Measurements from ENCODE around the gene KLHDC7B. TPM values are rescaled to one million over a fixed set of nuclear protein-coding genes. Genes with fewer than 3 reads are reported as not detected.

The KLHDC7B gene
- total and polyA plus RNA-seq, 5 donors from 2014 or later: 5.6 to 11.7 (median 7.2) TPM

- Mint-ChIP-seq H3K4me1 (peaks cover 0 to 23% (median 15%) of the 10 kb centered on the region in 4 donors), H3K27me3 (peaks cover 22% of the 10 kb centered on the region), H3K27ac (peak within 1 kb of the TSS; percentile 88 to 94 (median 90)), H3K9me3 (peaks cover 0 to 2% (median 0%) of the 10 kb centered on the region in 7 donors), H3K4me3 (peak within 1 kb of the TSS; percentile 92 to 95 (median 94)), H3K36me3 (peaks cover 2% of the 10 kb centered on the region)
- H3K27me3 ChIP-seq (ENCODE audit: control insufficient read depth, insufficient read depth, low read length): no peaks in the 10 kb centered on the region
- H3K9me3 ChIP-seq (ENCODE audit: control insufficient read depth in 2 of 2, low read length in 2 of 2): no peaks in the 10 kb centered on the region
- H3K4me3 ChIP-seq (ENCODE audit: low read depth, low read length): peak within 1 kb of the TSS; percentile 69
- H3K27ac ChIP-seq (ENCODE audit: insufficient read depth, low read length, poor library complexity, severe bottlenecking): peak within 1 kb of the TSS; percentile 55
- H3K36me3 ChIP-seq (ENCODE audit: control insufficient read depth, insufficient read depth, low read length): no peaks in the 10 kb centered on the region
- DNase-seq (peak; percentile 95 to 96 (median 96)), ATAC-seq (ENCODE audit: low read depth in 2 of 2) (peak; percentile 97 to 98)
- H3K4me1 ChIP-seq (ENCODE audit: control insufficient read depth, insufficient read depth, low read length, poor library complexity, severe bottlenecking): peaks cover 10% of the 10 kb centered on the region
Measured at GRCh38 chr22:50562523-50563412, 17.1 kb downstream of the KLHDC7B start, which contains the start of gene SYCE3. TSS of gene SYCE3 (minus strand) at chr22:50562919. CDS start at chr22:50556405, 6,514 bp downstream.

DNA sequence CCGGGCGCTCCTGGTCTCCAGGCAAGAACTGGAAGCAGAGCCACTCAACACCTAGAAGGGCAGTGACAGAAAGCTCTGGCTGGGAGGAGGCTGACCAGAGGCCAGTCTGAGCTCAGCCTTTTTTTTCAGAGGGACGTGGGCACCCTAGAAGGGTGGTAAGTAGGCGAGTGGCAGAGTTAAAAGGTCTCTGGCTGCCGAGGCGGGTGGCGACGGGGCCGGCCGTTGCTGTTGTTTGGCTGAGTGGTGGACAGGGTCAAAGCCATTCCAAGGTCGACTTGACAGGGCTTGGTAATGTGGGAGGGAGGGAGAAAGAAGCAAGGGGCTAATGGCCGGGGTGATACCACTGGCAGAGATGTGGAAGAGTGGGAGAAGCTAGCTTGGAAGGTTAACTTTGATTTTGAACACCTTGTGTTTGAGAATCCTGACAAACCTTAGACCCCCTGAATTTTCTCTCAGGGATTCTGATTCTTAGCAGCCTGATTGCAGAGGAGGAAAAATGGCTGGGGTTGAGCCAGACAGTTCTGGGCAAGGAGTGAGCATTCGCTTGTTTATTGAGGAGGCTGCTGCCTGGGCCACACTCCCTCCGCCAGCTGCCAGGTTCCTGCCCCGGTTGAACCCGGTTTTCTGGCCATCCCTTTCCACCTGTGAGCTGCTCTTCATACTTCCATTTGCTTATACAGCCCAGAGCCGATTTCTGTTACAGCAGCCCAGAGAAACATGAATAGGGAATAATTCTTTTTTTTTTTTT, 17.9 kb downstream of the KLHDC7B start:
- Mint-ChIP-seq H3K27me3 (peaks cover 20% of the 10 kb centered on the region), H3K4me3 (peak overlapping the region; percentile 92 to 95 (median 94)), H3K4me1 (peaks cover 0 to 23% (median 15%) of the 10 kb centered on the region in 4 donors), H3K9me3 (peaks cover 0 to 2% (median 0%) of the 10 kb centered on the region in 7 donors), H3K27ac (peak overlapping the region; percentile 88 to 94 (median 90)), H3K36me3 (peaks cover 3% of the 10 kb centered on the region)
- Histone ChIP-seq H3K27me3 (ENCODE audit: control insufficient read depth, insufficient read depth, low read length) (no peaks in the 10 kb centered on the region), H3K9me3 (ENCODE audit: control insufficient read depth in 2 of 2, low read length in 2 of 2) (no peaks in the 10 kb centered on the region), H3K4me1 (ENCODE audit: control insufficient read depth, insufficient read depth, low read length, poor library complexity, severe bottlenecking) (peaks cover 10% of the 10 kb centered on the region), H3K27ac (ENCODE audit: insufficient read depth, low read length, poor library complexity, severe bottlenecking) (peak overlapping the region; percentile 55), H3K4me3 (ENCODE audit: low read depth, low read length) (peak overlapping the region; percentile 69), H3K36me3 (ENCODE audit: control insufficient read depth, insufficient read depth, low read length) (peaks cover 2% of the 10 kb centered on the region)
- no peak for ATAC-seq (ENCODE audit: low read depth in 2 of 2)
- DNase-seq: no peak

DNA sequence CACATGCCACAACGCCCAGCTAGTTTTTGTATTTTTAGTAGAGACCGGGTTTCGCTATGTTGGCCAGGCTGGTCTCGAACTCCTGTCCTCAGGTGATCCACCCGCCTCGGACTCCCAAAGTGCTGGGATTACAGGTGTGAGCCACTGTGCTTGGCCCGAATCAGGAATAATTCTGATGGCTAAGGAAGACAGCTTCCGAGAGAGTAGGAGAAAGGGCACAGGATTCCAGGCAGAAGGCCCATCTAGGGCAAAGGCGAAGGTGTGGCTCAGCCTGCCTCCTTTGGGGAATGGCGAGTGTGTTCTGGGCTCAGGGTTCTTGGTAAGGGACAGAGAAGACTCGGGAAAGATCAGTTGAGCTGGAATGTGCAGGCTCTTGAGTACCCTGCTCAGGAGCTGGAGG, 18.6 kb downstream of the KLHDC7B start:
- Histone ChIP-seq H3K36me3 (ENCODE audit: control insufficient read depth, insufficient read depth, low read length) (peaks cover 9% of the 10 kb centered on the region), H3K4me1 (ENCODE audit: control insufficient read depth, insufficient read depth, low read length, poor library complexity, severe bottlenecking) (peaks cover 10% of the 10 kb centered on the region), H3K4me3 (ENCODE audit: low read depth, low read length) (no peak overlapping the region), H3K9me3 (ENCODE audit: control insufficient read depth in 2 of 2, low read length in 2 of 2) (no peaks in the 10 kb centered on the region), H3K27me3 (ENCODE audit: control insufficient read depth, insufficient read depth, low read length) (no peaks in the 10 kb centered on the region), H3K27ac (ENCODE audit: insufficient read depth, low read length, poor library complexity, severe bottlenecking) (no peak overlapping the region)
- peaks cover 20% of the 10 kb centered on the region for H3K27me3 Mint-ChIP-seq
- no peak overlapping the region for H3K27ac Mint-ChIP-seq
- H3K4me1 Mint-ChIP-seq: peaks cover 0 to 23% (median 15%) of the 10 kb centered on the region in 4 donors
- ATAC-seq (ENCODE audit: low read depth in 2 of 2) (no peak), DNase-seq (no peak)
- H3K36me3 Mint-ChIP-seq: peaks cover 3% of the 10 kb centered on the region
- H3K4me3 Mint-ChIP-seq: peak overlapping the region in 2 of 4 donors; percentile 26 to 95
- peaks cover 0 to 2% (median 0%) of the 10 kb centered on the region in 7 donors for H3K9me3 Mint-ChIP-seq

- no peak overlapping the region for H3K4me3 Mint-ChIP-seq
- peaks cover 0 to 13% (median 8%) of the 10 kb centered on the region in 4 donors for H3K4me1 Mint-ChIP-seq
- H3K36me3 Mint-ChIP-seq: peaks cover 25% of the 10 kb centered on the region
- no peaks in the 10 kb centered on the region for H3K9me3 Mint-ChIP-seq
- no peaks in the 10 kb centered on the region for H3K9me3 ChIP-seq (ENCODE audit: control insufficient read depth in 2 of 2, low read length in 2 of 2)
- no peak overlapping the region for H3K27ac ChIP-seq (ENCODE audit: insufficient read depth, low read length, poor library complexity, severe bottlenecking)
- H3K27ac Mint-ChIP-seq: no peak overlapping the region
- no peaks in the 10 kb centered on the region for H3K27me3 ChIP-seq (ENCODE audit: control insufficient read depth, insufficient read depth, low read length)
- H3K36me3 ChIP-seq (ENCODE audit: control insufficient read depth, insufficient read depth, low read length): peaks cover 35% of the 10 kb centered on the region
- H3K4me3 ChIP-seq (ENCODE audit: low read depth, low read length): no peak overlapping the region
- H3K27me3 Mint-ChIP-seq: peaks cover 6% of the 10 kb centered on the region
- DNase-seq (no peak), ATAC-seq (ENCODE audit: low read depth in 2 of 2) (no peak)
- H3K4me1 ChIP-seq (ENCODE audit: control insufficient read depth, insufficient read depth, low read length, poor library complexity, severe bottlenecking): peaks cover 10% of the 10 kb centered on the region
Measured at GRCh38 chr22:50567721-50568252, 22.1 kb downstream of the KLHDC7B start.

GRCh38 chr22:50568626-50569025, 22.9 kb downstream of the KLHDC7B start:
- H3K27ac Mint-ChIP-seq: no peak overlapping the region
- H3K27me3 Mint-ChIP-seq: peaks cover 4% of the 10 kb centered on the region
- H3K27ac ChIP-seq (ENCODE audit: insufficient read depth, low read length, poor library complexity, severe bottlenecking): no peak overlapping the region
- ATAC-seq (ENCODE audit: low read depth in 2 of 2) (no peak), DNase-seq (no peak)
- no peak overlapping the region for H3K4me3 ChIP-seq (ENCODE audit: low read depth, low read length)
- no peaks in the 10 kb centered on the region for H3K9me3 ChIP-seq (ENCODE audit: control insufficient read depth in 2 of 2, low read length in 2 of 2)
- H3K36me3 ChIP-seq (ENCODE audit: control insufficient read depth, insufficient read depth, low read length): peaks cover 35% of the 10 kb centered on the region
- H3K4me1 ChIP-seq (ENCODE audit: control insufficient read depth, insufficient read depth, low read length, poor library complexity, severe bottlenecking): peaks cover 2% of the 10 kb centered on the region
- no peaks in the 10 kb centered on the region for H3K9me3 Mint-ChIP-seq
- H3K4me3 Mint-ChIP-seq: no peak overlapping the region
- peaks cover 0 to 5% (median 2%) of the 10 kb centered on the region in 4 donors for H3K4me1 Mint-ChIP-seq
- peaks cover 25% of the 10 kb centered on the region for H3K36me3 Mint-ChIP-seq
- no peaks in the 10 kb centered on the region for H3K27me3 ChIP-seq (ENCODE audit: control insufficient read depth, insufficient read depth, low read length)

DNA sequence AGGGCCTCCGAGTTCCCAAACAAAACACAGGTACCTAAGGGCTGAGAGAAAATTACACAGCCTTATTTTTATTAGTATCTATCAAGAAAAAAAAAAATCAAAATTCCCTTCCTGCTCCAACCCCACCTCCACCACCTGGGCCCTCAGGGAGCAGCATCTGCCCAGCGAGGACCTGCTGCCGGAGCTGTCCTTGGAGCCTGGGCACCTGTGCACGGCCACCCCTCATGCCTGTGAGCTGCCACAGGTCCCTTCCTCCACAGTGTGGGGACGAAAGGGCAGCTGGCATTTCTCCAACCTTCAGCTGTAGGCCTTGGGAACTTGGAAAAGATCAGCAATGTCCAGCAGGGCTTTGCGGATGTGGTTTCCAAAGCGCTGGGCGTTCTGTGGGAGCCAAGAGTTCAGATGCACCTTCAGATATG, 23.4 kb downstream of the KLHDC7B start:
- Mint-ChIP-seq H3K36me3 (peaks cover 25% of the 10 kb centered on the region), H3K4me3 (no peak overlapping the region), H3K9me3 (no peaks in the 10 kb centered on the region), H3K4me1 (peaks cover 0 to 2% (median 0%) of the 10 kb centered on the region in 4 donors), H3K27me3 (peaks cover 4% of the 10 kb centered on the region), H3K27ac (no peak overlapping the region)
- ATAC-seq (ENCODE audit: low read depth in 2 of 2) (no peak), DNase-seq (no peak)
- Histone ChIP-seq H3K4me3 (ENCODE audit: low read depth, low read length) (no peak overlapping the region), H3K27me3 (ENCODE audit: control insufficient read depth, insufficient read depth, low read length) (no peaks in the 10 kb centered on the region), H3K9me3 (ENCODE audit: control insufficient read depth in 2 of 2, low read length in 2 of 2) (no peaks in the 10 kb centered on the region), H3K36me3 (ENCODE audit: control insufficient read depth, insufficient read depth, low read length) (peaks cover 36% of the 10 kb centered on the region), H3K4me1 (ENCODE audit: control insufficient read depth, insufficient read depth, low read length, poor library complexity, severe bottlenecking) (no peaks in the 10 kb centered on the region), H3K27ac (ENCODE audit: insufficient read depth, low read length, poor library complexity, severe bottlenecking) (no peak overlapping the region)

DNA sequence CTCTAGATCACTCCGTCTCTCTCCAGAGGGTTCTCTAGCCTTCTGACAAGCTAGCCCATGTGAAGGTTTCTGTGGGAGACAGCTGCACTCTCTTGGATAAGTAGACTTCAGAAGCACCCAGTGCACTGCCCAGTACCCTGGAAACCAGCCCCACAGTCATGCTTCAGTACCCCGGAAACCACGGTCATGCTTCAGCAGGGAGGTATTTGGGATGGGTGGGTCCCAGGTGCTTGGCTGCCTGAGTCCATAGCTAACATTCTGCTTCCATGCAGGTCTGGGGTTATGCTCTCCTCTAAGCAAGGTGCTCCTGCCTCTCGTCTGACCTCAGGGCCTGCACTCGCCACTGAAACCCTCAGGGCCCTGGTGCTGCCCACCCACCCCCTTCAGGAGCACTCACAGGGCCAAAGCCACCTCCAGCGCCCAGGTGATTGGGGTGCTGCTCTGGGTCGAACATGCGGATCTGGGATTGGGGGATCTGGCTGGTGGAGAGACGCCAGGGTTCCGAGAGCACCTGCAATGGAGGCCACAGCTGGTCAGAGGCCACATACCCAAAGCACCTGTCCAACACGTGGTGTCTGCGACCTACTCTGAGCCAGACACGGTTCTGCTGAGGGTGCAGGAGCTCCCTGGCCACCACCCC, 24.3 kb downstream of the KLHDC7B start:
- Histone ChIP-seq H3K27me3 (ENCODE audit: control insufficient read depth, insufficient read depth, low read length) (no peaks in the 10 kb centered on the region), H3K9me3 (ENCODE audit: control insufficient read depth in 2 of 2, low read length in 2 of 2) (no peaks in the 10 kb centered on the region), H3K27ac (ENCODE audit: insufficient read depth, low read length, poor library complexity, severe bottlenecking) (no peak overlapping the region), H3K36me3 (ENCODE audit: control insufficient read depth, insufficient read depth, low read length) (peaks cover 39% of the 10 kb centered on the region), H3K4me1 (ENCODE audit: control insufficient read depth, insufficient read depth, low read length, poor library complexity, severe bottlenecking) (no peaks in the 10 kb centered on the region), H3K4me3 (ENCODE audit: low read depth, low read length) (no peak overlapping the region)
- Mint-ChIP-seq H3K4me1 (no peaks in the 10 kb centered on the region), H3K4me3 (no peak overlapping the region), H3K9me3 (no peaks in the 10 kb centered on the region), H3K27me3 (peaks cover 4% of the 10 kb centered on the region), H3K27ac (no peak overlapping the region), H3K36me3 (peaks cover 25% of the 10 kb centered on the region)
- ATAC-seq (ENCODE audit: low read depth in 2 of 2) (no peak), DNase-seq (no peak)

Data from CD4-positive, CD25-positive, alpha-beta regulatory T cell (primary cell).